K562 (cell line): ENCODE results near the gene ATP2B1.

Source experiments
- CSDE1 ChIP-seq, 2 experiments: fragments of 450-650 bp; IDR thresholded peaks; 2 replicates each; pipeline ENCODE4 v1.6.1; 2016; ENCODE audit warnings: mild to moderate bottlenecking in 1 of 2
- CTCF ChIP-seq, 3 experiments: IDR thresholded peaks in 2 of 3; conservative IDR thresholded peaks in 1 of 3; 2 replicates each; pipeline ENCODE4 v1.5.1; 2011 to 2012; ENCODE audit warnings: low read length in 3 of 3, mild to moderate bottlenecking in 3 of 3, control low read depth in 2 of 3, improper control_type of control experiment in 1 of 3, inconsistent platforms in 1 of 3, low read depth in 1 of 3, mixed read lengths in 1 of 3, moderate library complexity in 1 of 3; ENCODE audit not compliant: insufficient read depth in 2 of 3
- EHMT2 ChIP-seq: fragments of 450-650 bp; IDR thresholded peaks from 2 replicates; pipeline ENCODE4 v1.6.1; 2018; ENCODE audit warnings: antibody characterized with exemption
- MLLT1 ChIP-seq, 2 experiments: fragments of 450-650 bp; IDR thresholded peaks; 2 replicates each; pipeline ENCODE4 v1.6.1; 2016
- NFIC ChIP-seq: fragments of 450-650 bp; IDR thresholded peaks from 2 replicates; pipeline ENCODE4 v1.6.1; 2017; ENCODE audit warnings: mild to moderate bottlenecking, inconsistent platforms
- NRF1 ChIP-seq, 2 experiments: fragments of 450-650 bp; IDR thresholded peaks in 1 of 2; conservative IDR thresholded peaks in 1 of 2; 2 replicates each; pipeline ENCODE4 v1.6.1; 2014; ENCODE audit warnings: mild to moderate bottlenecking in 2 of 2
- RAD21 ChIP-seq, 2 experiments: fragments of 250-450 bp in 1 of 2; fragments of 450-650 bp in 1 of 2; sonication (Bioruptor Pico) in 1 of 2; formaldehyde crosslinking in 1 of 2; IDR thresholded peaks in 1 of 2; conservative IDR thresholded peaks in 1 of 2; 2 replicates each; pipeline versions ENCODE4 v1.4.0 to v1.8.0; 2020 to 2022; ENCODE audit warnings: mild to moderate bottlenecking in 2 of 2, moderate library complexity in 1 of 2
- RCOR1 ChIP-seq, 2 experiments: IDR thresholded peaks; 2 replicates each; pipeline ENCODE4 v1.6.1; 2012; ENCODE audit warnings: low read depth in 2 of 2, low read length in 2 of 2, borderline replicate concordance in 1 of 2, improper control_type of control experiment in 1 of 2
- SIX5 ChIP-seq, 2 experiments: IDR thresholded peaks; 2 replicates each; pipeline ENCODE4 v1.6.1; 2011; ENCODE audit warnings: low read length in 2 of 2, borderline replicate concordance in 1 of 2, low read depth in 1 of 2, mild to moderate bottlenecking in 1 of 2, moderate library complexity in 1 of 2; ENCODE audit not compliant: insufficient read depth in 1 of 2
- SMAD3 ChIP-seq: fragments of 450-650 bp; formaldehyde crosslinking; conservative IDR thresholded peaks from 2 replicates; pipeline ENCODE4 v1.4.0; 2020; ENCODE audit warnings: mild to moderate bottlenecking
- SREBF2 ChIP-seq: sonication (generic); formaldehyde crosslinking; IDR thresholded peaks from 2 replicates; pipeline ENCODE4 v1.4.0; 2020; ENCODE audit warnings: mild to moderate bottlenecking, missing genetic modification reagents
- ZFX ChIP-seq: sonication (generic); formaldehyde crosslinking; IDR thresholded peaks from 2 replicates; pipeline ENCODE4 v1.8.0; 2022; ENCODE audit warnings: mild to moderate bottlenecking, missing genetic modification reagents, moderate library complexity

- TF ChIP-seq NFIC (no peak), RCOR1 (IDR thresholded peaks at IDR 0.05; ENCODE audit: borderline replicate concordance in 1 of 2, low read depth in 2 of 2, low read length in 2 of 2) (no peak), NRF1 (conservative IDR thresholded peaks at IDR 0.05 in 1 of 2, IDR thresholded peaks at IDR 0.05 in 1 of 2) (no peak), RAD21 (CRISPR knock-in tag; conservative IDR thresholded peaks at IDR 0.05 in 1 of 2, IDR thresholded peaks at IDR 0.05 in 1 of 2) (no peak), SREBF2 (CRISPR knock-in tag) (no peak), CSDE1 (IDR thresholded peaks at IDR 0.05) (no peak), EHMT2 (no peak), SMAD3 (CRISPR knock-in tag) (no peak), MLLT1 (IDR thresholded peaks at IDR 0.05) (no peak), ZFX (CRISPR knock-in tag) (no peak), CTCF (IDR thresholded peaks at IDR 0.05 in 2 of 3, conservative IDR thresholded peaks at IDR 0.05 in 1 of 3; ENCODE audit: insufficient read depth in 2 of 3, low read depth in 1 of 3, low read length in 3 of 3) (no peak), SIX5 (IDR thresholded peaks at IDR 0.05; ENCODE audit: borderline replicate concordance in 1 of 2, insufficient read depth in 1 of 2, low read depth in 1 of 2, low read length in 2 of 2) (no peak)
Observed at GRCh38 chr12:89655841-89656240, 52.8 kb downstream of the ATP2B1 start.
